CD14-positive monocyte (primary cell): ENCODE measurements around the gene ALG10B. TPM values are rescaled to one million over a fixed set of nuclear protein-coding genes. Genes with fewer than 3 reads are reported as not detected.
A peak's percentile ranks its signal among the peaks of the same experiment; 100 is the strongest.
"Not testable (repeated sequence)": the region's sequence is repeated elsewhere in the genome, so short reads cannot be mapped to it uniquely, and the experiment has no call there.

ENCODE experiments used
- DNase-seq, 3 donors: peaks; one replicate each; pipeline ENCODE4 v3.0.0-alpha.2; 2011 to 2022
- H2AFZ ChIP-seq: 2 replicates; pipeline ENCODE4 v1.6.0; 2012; ENCODE audit warnings: mild to moderate bottlenecking, low read depth, low read length, inconsistent platforms; ENCODE audit not compliant: insufficient read depth, poor library complexity, severe bottlenecking
- H3K27ac ChIP-seq, 2 donors: 1 replicate in 1 of 2; 2 replicates in 1 of 2; pipeline ENCODE4 v1.5.1; 2012 to 2013; ENCODE audit warnings: low read length in 2 of 2, control low read depth in 1 of 2, inconsistent platforms in 1 of 2, low read depth in 1 of 2, mild to moderate bottlenecking in 1 of 2
- H3K27me3 ChIP-seq, 2 donors: one replicate each; pipeline versions ENCODE4 v1.6.0 to v1.6.1; 2011 to 2013; ENCODE audit warnings: low read length in 2 of 2; ENCODE audit not compliant: control insufficient read depth in 2 of 2, insufficient read depth in 2 of 2
- H3K36me3 ChIP-seq, 2 donors: replicated peaks in 1 of 2; 1 replicate in 1 of 2; 2 replicates in 1 of 2; pipeline versions ENCODE4 v1.5.1 to v1.6.1; 2012 to 2013; ENCODE audit warnings: low read length in 2 of 2, control low read depth in 1 of 2, inconsistent platforms in 1 of 2, mild to moderate bottlenecking in 1 of 2; ENCODE audit not compliant: insufficient read depth in 2 of 2, control insufficient read depth in 1 of 2
- H3K4me1 ChIP-seq, 2 donors: 1 replicate in 1 of 2; 2 replicates in 1 of 2; pipeline versions ENCODE4 v1.5.1 to v1.6.1; 2012 to 2013; ENCODE audit warnings: low read length in 2 of 2, control low read depth in 1 of 2, inconsistent platforms in 1 of 2, mild to moderate bottlenecking in 1 of 2, moderate library complexity in 1 of 2; ENCODE audit not compliant: insufficient read depth in 2 of 2, control insufficient read depth in 1 of 2
- H3K4me2 ChIP-seq: replicated peaks from 2 replicates; pipeline ENCODE3; 2012; ENCODE audit warnings: low read length, moderate library complexity, mild to moderate bottlenecking; ENCODE audit not compliant: poor library complexity, severe bottlenecking; ENCODE audit errors: extremely low read depth
- H3K4me3 ChIP-seq, 3 experiments: fragments of 200-600 bp in 1 of 3; sonication (generic) in 1 of 3; replicated peaks in 1 of 3; 1 replicate in 2 of 3; 2 replicates in 1 of 3; pipeline ENCODE4 v1.5.1; 2011 to 2013; ENCODE audit warnings: low read length in 3 of 3, mild to moderate bottlenecking in 3 of 3, control low read depth in 2 of 3, low read depth in 2 of 3, inconsistent platforms in 1 of 3, moderate library complexity in 1 of 3
- H3K79me2 ChIP-seq: 2 replicates; pipeline ENCODE4 v1.6.0; 2012; ENCODE audit warnings: mild to moderate bottlenecking, control low read depth, inconsistent platforms, low read length, moderate library complexity; ENCODE audit not compliant: insufficient read depth
- H3K9ac ChIP-seq: 2 replicates; pipeline ENCODE4 v1.6.0; 2017; ENCODE audit warnings: low read length, mild to moderate bottlenecking; ENCODE audit not compliant: insufficient read depth, poor library complexity, severe bottlenecking
- H3K9me3 ChIP-seq, 2 donors: replicated peaks in 1 of 2; 1 replicate in 1 of 2; 2 replicates in 1 of 2; pipeline versions ENCODE4 v1.5.1 to v1.6.1; 2012 to 2013; ENCODE audit warnings: low read length in 2 of 2, control low read depth in 1 of 2; ENCODE audit not compliant: control insufficient read depth in 1 of 2, insufficient read depth in 1 of 2
- H4K20me1 ChIP-seq: 2 replicates; pipeline ENCODE4 v1.6.0; 2012; ENCODE audit warnings: mild to moderate bottlenecking, low read length, control low read depth, moderate library complexity; ENCODE audit not compliant: insufficient read depth
- H3K27ac Mint-ChIP-seq, 7 donors: one replicate each; pipeline ENCODE4 v1.8.0; 2020; ENCODE audit warnings: mild to moderate bottlenecking in 7 of 7, mixed read lengths in 7 of 7, moderate library complexity in 6 of 7, inconsistent platforms in 2 of 7
- H3K27me3 Mint-ChIP-seq, 3 donors: one replicate each; pipeline ENCODE4 v1.8.0; 2021 to 2022; ENCODE audit warnings: low read depth in 3 of 3, mild to moderate bottlenecking in 3 of 3, mixed read lengths in 3 of 3, moderate library complexity in 3 of 3, inconsistent platforms in 1 of 3
- H3K36me3 Mint-ChIP-seq, 2 donors: one replicate each; pipeline ENCODE4 v1.8.0; 2020; ENCODE audit warnings: mixed read lengths in 2 of 2, inconsistent platforms in 1 of 2, mild to moderate bottlenecking in 1 of 2
- H3K4me1 Mint-ChIP-seq: one replicate; pipeline ENCODE4 v1.8.0; 2020; ENCODE audit warnings: mild to moderate bottlenecking, mixed read lengths
- H3K4me3 Mint-ChIP-seq, 2 donors: one replicate each; pipeline ENCODE4 v1.8.0; 2020; ENCODE audit warnings: mild to moderate bottlenecking in 2 of 2, mixed read lengths in 2 of 2, moderate library complexity in 1 of 2
- H3K9me3 Mint-ChIP-seq, 7 donors: one replicate each; pipeline ENCODE4 v1.8.0; 2020 to 2022; ENCODE audit warnings: mixed read lengths in 7 of 7, mild to moderate bottlenecking in 6 of 7, moderate library complexity in 6 of 7, inconsistent platforms in 2 of 7
- CTCF ChIP-seq: fragments of 200-600 bp; IDR thresholded peaks from one replicate; pipeline ENCODE4 v1.8.0; 2022; ENCODE audit warnings: antibody characterized with exemption, mild to moderate bottlenecking
- WGBS: methylation state at CpG from one replicate; pipeline ENCODE4 v1.1.5; 2013; ENCODE audit warnings: missing lambda C conversion rate; ENCODE audit not compliant: insufficient coverage; 5-methylcytosine and 5-hydroxymethylcytosine counted together
- intact Hi-C, 2 donors: fragments of 100-400 bp; cut with micrococcal nuclease; formaldehyde crosslinking; loops; one replicate each; pipeline versions ENCODE4 v1.15.0 to v1.15.1; 2023
- polyA plus RNA-seq, 3 donors: library from polyadenylated mRNA; depleted of rRNA in 1 of 3; unstranded in 2 of 3; stranded (reverse) in 1 of 3; fragments of 300-500 nt in 2 of 3; fragments of >200 nt in 1 of 3; fragmentation: Illumina TruSeq in 2 of 3; gene quantifications; 1 replicate in 2 of 3; 2 replicates in 1 of 3; pipeline ENCODE4 v1.2.3, GENCODE V29; 2012 to 2021

Gene ALG10B
- polyA plus RNA-seq, 3 donors: 1.2 to 2.2 (median 1.6) TPM

- no peak overlapping the region for H3K27ac Mint-ChIP-seq
- Histone ChIP-seq H3K79me2 (no peaks in the 10 kb centered on the region), H3K4me1 (peaks cover 0 to 4% of the 10 kb centered on the region in 2 donors), H3K36me3 (no peaks in the 10 kb centered on the region), H2AFZ (no peak overlapping the region), H3K27me3 (no peaks in the 10 kb centered on the region), H4K20me1 (no peaks in the 10 kb centered on the region), H3K27ac (no peak overlapping the region), H3K9me3 (peaks cover 0 to 7% of the 10 kb centered on the region in 2 donors), H3K4me3 (no peak overlapping the region), H3K4me2 (no peak overlapping the region), H3K9ac (no peak overlapping the region)
- no peaks in the 10 kb centered on the region for H3K27me3 Mint-ChIP-seq
- peaks cover 3% of the 10 kb centered on the region for H3K4me1 Mint-ChIP-seq
- peaks cover 0 to 12% (median 8%) of the 10 kb centered on the region in 7 donors for H3K9me3 Mint-ChIP-seq
- peaks cover 1 to 3% of the 10 kb centered on the region in 2 donors for H3K36me3 Mint-ChIP-seq
- DNase-seq: peak; percentile 8 to 60 (median 34)
- intact Hi-C loops: loop anchor here (5.0 to 10.0 kb wide), 2 partner anchors 774 to 776 kb away; no protein-coding TSS in a partner anchor
- TF ChIP-seq CTCF: peak; percentile 87
- no peak overlapping the region for H3K4me3 Mint-ChIP-seq
- WGBS: no CpG with 5 or more reads among the region's 6 CpGs
Observed at GRCh38 chr12:38328306-38328895, 11.8 kb downstream of the ALG10B start.

- not testable (repeated sequence) for H4K20me1 ChIP-seq, DNase-seq, H3K27ac ChIP-seq, H3K79me2 ChIP-seq, H3K27me3 Mint-ChIP-seq, H3K4me1 ChIP-seq, H3K9ac ChIP-seq, H3K9me3 ChIP-seq, H3K4me3 Mint-ChIP-seq, H3K36me3 Mint-ChIP-seq, H2AFZ ChIP-seq, H3K4me3 ChIP-seq, H3K36me3 ChIP-seq, H3K4me1 Mint-ChIP-seq, H3K4me2 ChIP-seq, H3K27me3 ChIP-seq
- intact Hi-C loops: loop anchor here in 1 of 2 donors (10.0 kb wide), 1 partner anchor 944 kb away; no protein-coding TSS in a partner anchor
- Mint-ChIP-seq H3K9me3 (peaks cover 0 to 12% (median 8%) of the 10 kb centered on the region in 7 donors), H3K27ac (peak overlapping the region in 2 of 7 donors; percentile 36 to 69)
- WGBS: 91% methylated on average over 19 of the region's 30 CpGs
Observed at GRCh38 chr12:38330414-38330813, 13.8 kb downstream of the ALG10B start.
